ENCODE measurements around the gene SMIM32.

DNA sequence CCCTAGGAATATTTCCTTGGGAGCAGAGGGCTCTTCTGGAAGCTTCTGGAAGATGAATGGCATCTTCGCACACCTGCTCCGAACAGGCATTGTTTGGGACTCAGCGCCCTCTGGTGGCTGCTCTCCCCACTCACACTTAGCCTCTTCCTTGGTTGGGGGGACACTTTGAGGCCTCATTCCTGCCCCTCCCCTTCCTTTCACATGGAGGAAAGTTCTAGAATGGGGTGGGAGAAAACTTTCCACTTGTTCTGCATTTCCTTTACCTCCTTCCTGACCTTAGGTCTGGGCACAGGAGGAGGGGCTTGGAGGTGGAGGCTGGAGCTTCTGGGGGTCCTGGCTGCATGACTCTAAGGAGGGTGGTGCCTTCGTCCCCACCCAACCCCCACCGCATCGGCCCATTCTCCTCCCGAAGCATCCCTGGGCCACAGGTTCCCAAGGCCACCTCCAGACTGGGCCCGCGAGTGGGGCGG lies 19.3 kb upstream of the SMIM32 start:
- TF ChIP-seq, protein P1, sequence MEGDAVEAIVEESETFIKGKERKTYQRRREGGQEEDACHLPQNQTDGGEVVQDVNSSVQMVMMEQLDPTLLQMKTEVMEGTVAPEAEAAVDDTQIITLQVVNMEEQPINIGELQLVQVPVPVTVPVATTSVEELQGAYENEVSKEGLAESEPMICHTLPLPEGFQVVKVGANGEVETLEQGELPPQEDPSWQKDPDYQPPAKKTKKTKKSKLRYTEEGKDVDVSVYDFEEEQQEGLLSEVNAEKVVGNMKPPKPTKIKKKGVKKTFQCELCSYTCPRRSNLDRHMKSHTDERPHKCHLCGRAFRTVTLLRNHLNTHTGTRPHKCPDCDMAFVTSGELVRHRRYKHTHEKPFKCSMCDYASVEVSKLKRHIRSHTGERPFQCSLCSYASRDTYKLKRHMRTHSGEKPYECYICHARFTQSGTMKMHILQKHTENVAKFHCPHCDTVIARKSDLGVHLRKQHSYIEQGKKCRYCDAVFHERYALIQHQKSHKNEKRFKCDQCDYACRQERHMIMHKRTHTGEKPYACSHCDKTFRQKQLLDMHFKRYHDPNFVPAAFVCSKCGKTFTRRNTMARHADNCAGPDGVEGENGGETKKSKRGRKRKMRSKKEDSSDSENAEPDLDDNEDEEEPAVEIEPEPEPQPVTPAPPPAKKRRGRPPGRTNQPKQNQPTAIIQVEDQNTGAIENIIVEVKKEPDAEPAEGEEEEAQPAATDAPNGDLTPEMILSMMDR (IDR thresholded peaks at IDR 0.05) = peak; percentile 83 to 90 (median 87)
- TF ChIP-seq POLR2AphosphoS5 (IDR thresholded peaks at IDR 0.05) (no peak), POLR2A (IDR thresholded peaks at IDR 0.05) (no peak)
